MCF 10A (cell line): ENCODE measurements around the gene GNG5. TPM values are rescaled to one million over a fixed set of nuclear protein-coding genes. Genes with fewer than 3 reads are reported as not detected.

ENCODE experiments used
- BruUV-seq: library from RNA; stranded (reverse); fragments of 400-500 nt; replicated peaks from 2 replicates; lab custom pipeline; 2021; lab: Mats Ljungman, UMichigan
- CTCF ChIA-PET: fragments of 300-600 bp; sonication (Branson Sonifier 250); formaldehyde crosslinking; extraction: SDS; loops from one replicate; lab custom pipeline; 2021; ENCODE audit warnings: antibody characterized with exemption, inconsistent platforms; lab: Yijun Ruan, JAX
- POLR2A ChIA-PET: fragments of 300-600, 350-650 bp; sonication (Branson Sonifier 250); formaldehyde crosslinking; extraction: SDS; loops from one replicate; lab custom pipeline; 2020; ENCODE audit warnings: antibody characterized with exemption, inconsistent platforms; lab: Yijun Ruan, JAX
- DNase-seq: peaks from one replicate; pipeline ENCODE4 v3.0.0-alpha.2; 2018; ENCODE audit not compliant: unreplicated experiment
- H3K27ac Mint-ChIP-seq: one replicate; pipeline ENCODE4 v1.8.0; 2022; ENCODE audit warnings: mild to moderate bottlenecking, low read depth, mixed read lengths; ENCODE audit not compliant: unreplicated experiment
- H3K27me3 Mint-ChIP-seq: one replicate; pipeline ENCODE4 v1.8.0; 2022; ENCODE audit warnings: mixed read lengths; ENCODE audit not compliant: insufficient read depth, unreplicated experiment
- H3K36me3 Mint-ChIP-seq: one replicate; pipeline ENCODE4 v1.8.0; 2022; ENCODE audit warnings: mild to moderate bottlenecking, moderate library complexity, mixed read lengths; ENCODE audit not compliant: insufficient read depth, unreplicated experiment
- H3K4me1 Mint-ChIP-seq: one replicate; pipeline ENCODE4 v1.8.0; 2022; ENCODE audit warnings: mixed read lengths; ENCODE audit not compliant: insufficient read depth, unreplicated experiment
- H3K4me3 Mint-ChIP-seq: one replicate; pipeline ENCODE4 v1.8.0; 2022; ENCODE audit warnings: mild to moderate bottlenecking, moderate library complexity, mixed read lengths; ENCODE audit not compliant: unreplicated experiment
- H3K9me3 Mint-ChIP-seq: one replicate; pipeline ENCODE4 v1.8.0; 2022; ENCODE audit warnings: mixed read lengths; ENCODE audit not compliant: unreplicated experiment
- intact Hi-C: fragments of 100-400 bp; cut with micrococcal nuclease; formaldehyde crosslinking; loops from 2 replicates; pipeline ENCODE4 v1.14.1; 2022
- total RNA-seq: library from RNA; stranded (reverse); gene quantifications from 2 replicates; pipeline ENCODE4 v1.2.3, GENCODE V29; 2022
- TF ChIP-seq, protein P1 (sequence below): fragments of 200-600 bp; IDR thresholded peaks from one replicate; pipeline ENCODE4 v1.8.0; 2022; ENCODE audit warnings: antibody characterized with exemption, mild to moderate bottlenecking; ENCODE audit not compliant: unreplicated experiment

The GNG5 gene
- total RNA-seq, 1 experiment from 2014 or later, result 121 TPM

DNA sequence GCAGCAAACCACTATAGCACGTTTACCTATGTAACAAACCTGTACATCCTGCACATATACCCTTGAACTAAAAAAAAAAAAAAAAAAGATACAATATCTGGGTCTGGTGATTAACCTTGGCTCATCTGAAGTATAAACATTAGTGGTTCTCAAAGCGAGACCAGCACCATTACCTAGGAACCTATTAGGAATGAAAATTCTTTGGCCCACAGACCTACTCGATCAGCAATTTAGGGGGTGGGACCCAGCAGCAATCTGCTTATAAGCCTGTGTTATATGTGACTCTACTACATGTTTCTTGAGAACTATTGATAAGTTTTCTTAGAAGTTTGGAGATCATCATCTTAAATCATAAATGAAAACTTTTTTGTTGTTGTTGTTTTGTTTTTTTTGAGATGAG is 9.9 kb downstream of the GNG5 start:
- DNase-seq, result no peak
- intact Hi-C loops, result no loop called here
- no peak overlapping the region for H3K27ac Mint-ChIP-seq
- H3K4me3 Mint-ChIP-seq, result no peak overlapping the region
- peaks cover 12% of the 10 kb centered on the region for H3K4me1 Mint-ChIP-seq
- POLR2A ChIA-PET, result interaction anchor here (0.6 to 5.0 kb wide), 3 partner anchors 8 to 30 kb away, joined by 3 to 33 read pairs (median 12); partner anchors contain the start of genes GNG5, RPF1 and SPATA1
- BruUV-seq, result no TSS peak
- H3K9me3 Mint-ChIP-seq, result no peaks in the 10 kb centered on the region
- H3K36me3 Mint-ChIP-seq, result peaks cover 74% of the 10 kb centered on the region
- TF ChIP-seq, protein P1, sequence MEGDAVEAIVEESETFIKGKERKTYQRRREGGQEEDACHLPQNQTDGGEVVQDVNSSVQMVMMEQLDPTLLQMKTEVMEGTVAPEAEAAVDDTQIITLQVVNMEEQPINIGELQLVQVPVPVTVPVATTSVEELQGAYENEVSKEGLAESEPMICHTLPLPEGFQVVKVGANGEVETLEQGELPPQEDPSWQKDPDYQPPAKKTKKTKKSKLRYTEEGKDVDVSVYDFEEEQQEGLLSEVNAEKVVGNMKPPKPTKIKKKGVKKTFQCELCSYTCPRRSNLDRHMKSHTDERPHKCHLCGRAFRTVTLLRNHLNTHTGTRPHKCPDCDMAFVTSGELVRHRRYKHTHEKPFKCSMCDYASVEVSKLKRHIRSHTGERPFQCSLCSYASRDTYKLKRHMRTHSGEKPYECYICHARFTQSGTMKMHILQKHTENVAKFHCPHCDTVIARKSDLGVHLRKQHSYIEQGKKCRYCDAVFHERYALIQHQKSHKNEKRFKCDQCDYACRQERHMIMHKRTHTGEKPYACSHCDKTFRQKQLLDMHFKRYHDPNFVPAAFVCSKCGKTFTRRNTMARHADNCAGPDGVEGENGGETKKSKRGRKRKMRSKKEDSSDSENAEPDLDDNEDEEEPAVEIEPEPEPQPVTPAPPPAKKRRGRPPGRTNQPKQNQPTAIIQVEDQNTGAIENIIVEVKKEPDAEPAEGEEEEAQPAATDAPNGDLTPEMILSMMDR, result no peak
- CTCF ChIA-PET, result interaction anchor here (0.7 to 1.4 kb wide), 2 partner anchors 17 to 107 kb away, joined by 3 to 4 read pairs; no protein-coding TSS in a partner anchor
- no peaks in the 10 kb centered on the region for H3K27me3 Mint-ChIP-seq

DNA sequence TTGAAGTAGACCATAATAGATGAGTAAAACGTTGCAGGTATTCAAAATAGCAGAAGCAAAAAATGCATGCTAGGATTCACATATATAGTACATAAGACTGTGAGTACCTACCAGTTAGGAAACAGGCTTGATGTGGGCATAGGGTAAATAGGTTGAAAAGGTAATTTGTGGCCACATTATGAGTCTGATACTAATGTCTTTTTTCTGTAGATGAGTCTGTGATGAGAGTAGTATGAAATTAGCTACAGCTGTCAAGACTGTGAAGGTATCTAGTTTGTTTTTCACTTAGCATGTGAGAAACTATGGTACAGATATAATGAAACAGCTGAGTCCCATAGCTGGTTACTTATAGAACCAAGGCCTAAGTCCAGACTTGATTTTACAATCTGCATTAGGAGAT is 12.6 kb downstream of the GNG5 start:
- TF ChIP-seq, protein P1, result no peak
- BruUV-seq, result no TSS peak
- intact Hi-C loops, result no loop called here
- DNase-seq, result no peak
- no peaks in the 10 kb centered on the region for H3K9me3 Mint-ChIP-seq
- ChIA-PET POLR2A (interaction anchor here (0.8 to 5.0 kb wide), 2 partner anchors 11 to 14 kb away, joined by 6 to 33 read pairs; partner anchors contain the start of genes GNG5, RPF1 and SPATA1), CTCF (interaction anchor here (0.6 to 0.7 kb wide), 2 partner anchors 14 to 333 kb away, joined by 3 read pairs; no protein-coding TSS in a partner anchor)
- no peak overlapping the region for H3K27ac Mint-ChIP-seq
- peaks cover 80% of the 10 kb centered on the region for H3K36me3 Mint-ChIP-seq
- H3K4me1 Mint-ChIP-seq, result no peaks in the 10 kb centered on the region
- H3K4me3 Mint-ChIP-seq, result no peak overlapping the region
- H3K27me3 Mint-ChIP-seq, result no peaks in the 10 kb centered on the region

DNA sequence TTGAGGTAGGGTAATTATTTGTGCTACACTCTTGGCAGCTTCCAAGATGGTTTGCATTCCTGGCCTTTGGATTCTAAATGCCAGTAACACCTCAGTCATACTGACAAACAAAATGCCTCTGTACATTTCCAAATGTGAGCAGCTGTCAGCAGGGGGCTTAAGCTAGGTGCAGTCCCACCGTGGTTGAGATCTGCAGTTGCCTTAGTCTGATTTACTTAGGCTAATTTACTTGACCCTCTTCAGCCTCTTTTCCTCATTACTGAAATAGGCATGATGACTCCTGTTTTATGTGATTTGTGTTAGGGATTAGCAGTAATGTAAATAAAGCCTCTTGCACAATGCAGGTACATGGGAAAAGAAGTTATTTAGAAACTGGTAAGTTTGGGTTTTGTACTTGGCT is 13.7 kb downstream of the GNG5 start:
- Mint-ChIP-seq H3K36me3 (peaks cover 70% of the 10 kb centered on the region), H3K4me3 (no peak overlapping the region), H3K4me1 (no peaks in the 10 kb centered on the region), H3K27me3 (no peaks in the 10 kb centered on the region), H3K9me3 (no peaks in the 10 kb centered on the region), H3K27ac (no peak overlapping the region)
- ChIA-PET CTCF (no interaction called here), POLR2A (interaction anchor here (3.9 to 5.0 kb wide), 2 partner anchors 12 to 13 kb away, joined by 24 to 33 read pairs; partner anchors contain the start of genes GNG5, RPF1 and SPATA1)
- DNase-seq, result no peak
- BruUV-seq, result no TSS peak
- intact Hi-C loops, result no loop called here
- TF ChIP-seq, protein P1, result no peak

DNA sequence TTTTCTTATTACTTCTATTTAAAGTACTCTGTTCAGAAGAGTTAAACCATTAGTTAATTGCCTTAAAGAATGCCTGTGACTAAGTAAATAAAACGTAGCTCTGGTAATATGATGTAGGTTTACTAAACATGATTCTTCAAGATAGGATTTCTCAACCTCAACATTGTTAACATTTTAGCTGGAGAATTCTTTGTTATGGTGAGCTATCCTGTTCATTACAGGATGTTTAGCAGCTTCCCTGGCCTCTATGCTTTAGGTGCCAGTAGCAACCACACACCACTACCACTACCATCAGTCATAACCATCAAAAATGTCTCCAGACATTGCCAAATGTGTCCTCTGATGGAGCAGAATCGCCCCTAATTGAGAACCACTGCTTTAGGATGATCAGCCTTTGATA is 16.6 kb downstream of the GNG5 start:
- H3K4me3 Mint-ChIP-seq, result no peak overlapping the region

More for the DNA sequence above, 16.6 kb downstream of the GNG5 start:
- no peaks in the 10 kb centered on the region for H3K27me3 Mint-ChIP-seq
- H3K27ac Mint-ChIP-seq, result no peak overlapping the region
- intact Hi-C loops, result no loop called here
- no peaks in the 10 kb centered on the region for H3K9me3 Mint-ChIP-seq
- peaks cover 64% of the 10 kb centered on the region for H3K36me3 Mint-ChIP-seq
- no TSS peak for BruUV-seq
- ChIA-PET POLR2A (interaction anchor here (0.6 to 3.9 kb wide), 4 partner anchors 8 to 203 kb away, joined by 3 to 24 read pairs (median 3); partner anchors contain the start of gene RPF1), CTCF (interaction anchor here (0.6 to 1.1 kb wide), 2 partner anchors 79 to 458 kb away, joined by 3 to 4 read pairs; no protein-coding TSS in a partner anchor)
- peaks cover 6% of the 10 kb centered on the region for H3K4me1 Mint-ChIP-seq
- no peak for DNase-seq
- TF ChIP-seq, protein P1, result no peak
